Measurements from ENCODE around the gene GFAP. TPM values are rescaled to one million over a fixed set of nuclear protein-coding genes. Genes with fewer than 3 reads are reported as not detected.

GFAP gene
- total RNA-seq, 1 donor, result under 0.01 TPM

- H4K20me1 ChIP-seq (ENCODE audit: insufficient read depth, low read length), result no peaks in the 10 kb centered on the region
- H3K79me2 ChIP-seq (ENCODE audit: insufficient read depth, low read length), result no peaks in the 10 kb centered on the region
- H3K4me1 ChIP-seq (ENCODE audit: insufficient read depth, low read length), result no peaks in the 10 kb centered on the region
- DNase-seq (ENCODE audit: insufficient read length, low spot score, missing footprints), result no peak
- no peak overlapping the region for H3K4me3 ChIP-seq (ENCODE audit: insufficient read depth, low read length)
- no peaks in the 10 kb centered on the region for H3K9me3 ChIP-seq (ENCODE audit: low read depth, low read length)
- no peak overlapping the region for H3K27ac ChIP-seq (ENCODE audit: low read depth, low read length)
- no peaks in the 10 kb centered on the region for H3K27me3 ChIP-seq (ENCODE audit: insufficient read depth, low read length)
- no peak overlapping the region for H2AFZ ChIP-seq (ENCODE audit: low read length)
- no peak for TF ChIP-seq CTCF (IDR thresholded peaks at IDR 0.05; ENCODE audit: extremely low read depth, low read depth, low read length)
- no peak overlapping the region for H3K4me2 ChIP-seq (ENCODE audit: insufficient read depth, low read length)
- H3K36me3 ChIP-seq (ENCODE audit: insufficient read depth, low read length), result peaks cover 78% of the 10 kb centered on the region
Observed at GRCh38 chr17:44865931-44866330, 49.4 kb downstream of the GFAP start.

GRCh38 chr17:44865231-44865660, 50.1 kb downstream of the GFAP start:
- Histone ChIP-seq H3K4me3 (ENCODE audit: insufficient read depth, low read length) (no peak overlapping the region), H3K79me2 (ENCODE audit: insufficient read depth, low read length) (no peaks in the 10 kb centered on the region), H3K9me3 (ENCODE audit: low read depth, low read length) (no peaks in the 10 kb centered on the region), H3K36me3 (ENCODE audit: insufficient read depth, low read length) (peaks cover 78% of the 10 kb centered on the region), H3K27ac (ENCODE audit: low read depth, low read length) (no peak overlapping the region), H3K4me1 (ENCODE audit: insufficient read depth, low read length) (no peaks in the 10 kb centered on the region), H3K27me3 (ENCODE audit: insufficient read depth, low read length) (no peaks in the 10 kb centered on the region), H3K4me2 (ENCODE audit: insufficient read depth, low read length) (no peak overlapping the region), H4K20me1 (ENCODE audit: insufficient read depth, low read length) (no peaks in the 10 kb centered on the region), H2AFZ (ENCODE audit: low read length) (no peak overlapping the region)
- DNase-seq (ENCODE audit: insufficient read length, low spot score, missing footprints), result peak; percentile 92
- peak; percentile 90 for TF ChIP-seq CTCF (IDR thresholded peaks at IDR 0.05; ENCODE audit: extremely low read depth, low read depth, low read length)

DNA sequence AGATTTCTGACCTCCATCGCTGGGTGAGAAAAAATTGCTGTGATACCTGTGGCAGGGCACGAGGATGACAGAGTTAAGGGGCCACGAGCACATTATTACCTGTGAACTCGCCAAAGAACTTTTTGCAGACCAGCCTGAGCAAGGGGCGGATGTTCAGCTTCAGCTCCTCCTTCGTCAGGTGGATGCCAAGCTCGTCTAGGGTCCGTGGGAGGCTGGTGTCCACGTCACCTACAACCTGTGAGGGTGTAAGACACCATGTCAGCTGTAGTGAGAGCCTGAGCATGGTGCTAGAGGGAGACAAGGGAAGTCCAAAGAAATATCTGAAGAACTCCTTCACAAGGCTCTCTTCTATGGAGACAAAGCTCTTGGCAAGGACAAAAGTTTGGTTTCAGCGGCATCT, 50.5 kb downstream of the GFAP start:
- DNase-seq (ENCODE audit: insufficient read length, low spot score, missing footprints), result no peak
- no peak overlapping the region for H3K27ac ChIP-seq (ENCODE audit: low read depth, low read length)
- no peak overlapping the region for H3K4me3 ChIP-seq (ENCODE audit: insufficient read depth, low read length)
- TF ChIP-seq CTCF (IDR thresholded peaks at IDR 0.05; ENCODE audit: extremely low read depth, low read depth, low read length), result no peak
- no peaks in the 10 kb centered on the region for H4K20me1 ChIP-seq (ENCODE audit: insufficient read depth, low read length)
- peaks cover 78% of the 10 kb centered on the region for H3K36me3 ChIP-seq (ENCODE audit: insufficient read depth, low read length)
- no peaks in the 10 kb centered on the region for H3K27me3 ChIP-seq (ENCODE audit: insufficient read depth, low read length)
- no peaks in the 10 kb centered on the region for H3K79me2 ChIP-seq (ENCODE audit: insufficient read depth, low read length)
- H3K9me3 ChIP-seq (ENCODE audit: low read depth, low read length), result no peaks in the 10 kb centered on the region
- no peak overlapping the region for H3K4me2 ChIP-seq (ENCODE audit: insufficient read depth, low read length)
- H2AFZ ChIP-seq (ENCODE audit: low read length), result no peak overlapping the region
- H3K4me1 ChIP-seq (ENCODE audit: insufficient read depth, low read length), result no peaks in the 10 kb centered on the region

DNA sequence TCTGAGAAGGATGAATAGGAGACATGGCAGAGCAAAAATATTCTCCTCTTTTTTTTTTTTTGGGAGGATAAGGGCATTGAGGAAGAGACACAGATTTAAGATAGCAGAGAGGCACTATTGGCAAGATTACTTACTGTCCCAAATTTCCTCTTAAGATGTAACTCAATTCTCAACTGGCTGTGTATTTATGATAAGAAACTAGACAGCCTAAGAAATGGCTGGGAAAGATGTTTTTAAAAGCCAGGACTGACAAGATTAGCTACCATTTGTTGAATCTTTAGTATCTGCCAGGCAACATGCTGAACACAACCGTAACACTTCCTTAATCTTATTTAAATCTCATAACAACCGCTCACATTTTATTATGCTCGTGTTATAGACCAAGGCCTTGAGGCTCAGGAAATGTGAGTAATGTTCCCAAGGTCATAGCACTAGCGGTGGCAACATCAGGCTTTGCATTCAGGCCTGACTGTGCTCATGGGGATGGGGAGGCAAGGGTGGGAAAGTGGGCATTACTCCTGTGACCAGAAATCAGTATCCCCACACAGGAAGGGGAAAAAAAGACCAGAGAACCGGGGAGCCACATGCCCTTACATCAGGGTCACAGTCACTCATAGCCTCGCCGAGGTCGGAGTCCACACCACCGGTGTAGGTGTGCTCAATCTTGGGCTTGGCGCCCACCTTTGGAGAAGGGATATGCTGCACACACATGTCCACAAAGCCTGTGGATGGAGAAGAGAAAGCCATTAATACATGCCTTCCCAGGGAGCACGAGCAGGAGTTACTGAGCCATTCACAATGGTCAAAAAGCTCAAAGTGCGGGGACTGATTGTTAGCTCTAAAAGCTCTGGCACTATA, 52.0 kb downstream of the GFAP start:
- Histone ChIP-seq H3K27me3 (ENCODE audit: insufficient read depth, low read length) (no peaks in the 10 kb centered on the region), H4K20me1 (ENCODE audit: insufficient read depth, low read length) (no peaks in the 10 kb centered on the region), H3K4me2 (ENCODE audit: insufficient read depth, low read length) (no peak overlapping the region), H3K79me2 (ENCODE audit: insufficient read depth, low read length) (no peaks in the 10 kb centered on the region), H2AFZ (ENCODE audit: low read length) (no peak overlapping the region), H3K36me3 (ENCODE audit: insufficient read depth, low read length) (peaks cover 81% of the 10 kb centered on the region), H3K27ac (ENCODE audit: low read depth, low read length) (no peak overlapping the region), H3K4me1 (ENCODE audit: insufficient read depth, low read length) (no peaks in the 10 kb centered on the region), H3K9me3 (ENCODE audit: low read depth, low read length) (no peaks in the 10 kb centered on the region), H3K4me3 (ENCODE audit: insufficient read depth, low read length) (no peak overlapping the region)
- no peak for TF ChIP-seq CTCF (IDR thresholded peaks at IDR 0.05; ENCODE audit: extremely low read depth, low read depth, low read length)
- DNase-seq (ENCODE audit: insufficient read length, low spot score, missing footprints), result peak; percentile 14

Measured in osteoblast (primary cell).